Choroid plexus epithelial cell (primary cell): Measurements from ENCODE around the gene DNAJA1.
"Not testable (repeated sequence)": the region's sequence is repeated elsewhere in the genome, so short reads cannot be mapped to it uniquely, and the experiment has no call there.

Experiments
- DNase-seq: peaks from one replicate; pipeline ENCODE4 v3.0.0-alpha.2; 2010; ENCODE audit warnings: low read depth
- H3K4me3 ChIP-seq: 2 replicates; pipeline ENCODE4 v1.5.1; 2011; ENCODE audit warnings: low read depth, mild to moderate bottlenecking, control low read depth, low read length, moderate library complexity
- CTCF ChIP-seq: conservative IDR thresholded peaks from 2 replicates; pipeline ENCODE4 v1.5.1; 2011; ENCODE audit warnings: low read depth, mild to moderate bottlenecking, control low read depth, inconsistent platforms, low read length, moderate library complexity

DNAJA1 gene

GRCh38 chr9:33024966-33025571 lies at the start of gene DNAJA1:
Gene DNAJA1, plus strand, starts transcription at chr9:33025273. Its CDS starts 1,212 bp downstream, at chr9:33026485.
- peak; percentile 96 for DNase-seq
- no peak for TF ChIP-seq CTCF
- peak within 1 kb of the TSS; percentile 100 for H3K4me3 ChIP-seq

GRCh38 chr9:32978051-32978450 lies 47.0 kb upstream of the DNAJA1 start:
- TF ChIP-seq CTCF = no peak
- no peak for DNase-seq
- no peak overlapping the region for H3K4me3 ChIP-seq

- DNase-seq = peak; percentile 69
- H3K4me3 ChIP-seq = no peak overlapping the region
- TF ChIP-seq CTCF = no peak
Measured at GRCh38 chr9:32986971-32987370, 38.1 kb upstream of the DNAJA1 start.

GRCh38 chr9:32989660-32990059 lies 35.4 kb upstream of the DNAJA1 start:
- TF ChIP-seq CTCF = no peak
- no peak overlapping the region for H3K4me3 ChIP-seq
- no peak for DNase-seq

GRCh38 chr9:32991897-32992594 lies 33.0 kb upstream of the DNAJA1 start:
- no peak overlapping the region for H3K4me3 ChIP-seq
- DNase-seq = peak; percentile 52
- no peak for TF ChIP-seq CTCF

GRCh38 chr9:32992595-32993238 lies 32.4 kb upstream of the DNAJA1 start:
- no peak overlapping the region for H3K4me3 ChIP-seq
- DNase-seq = peak; percentile 33
- TF ChIP-seq CTCF = no peak

GRCh38 chr9:33000682-33001055 lies 24.4 kb upstream of the DNAJA1 start:
- peak overlapping the region; percentile 68 for H3K4me3 ChIP-seq
- peak; percentile 29 for DNase-seq

GRCh38 chr9:33005335-33005734 lies 19.7 kb upstream of the DNAJA1 start:
- DNase-seq = not testable (repeated sequence)

More at GRCh38 chr9:33005335-33005734, 19.7 kb upstream of the DNAJA1 start:
- not testable (repeated sequence) for H3K4me3 ChIP-seq
